GM18502 (cell line): ENCODE data around the gene CINP.
"Not testable (repeated sequence)": the region's sequence is repeated elsewhere in the genome, so short reads cannot be mapped to it uniquely, and the experiment has no call there.

Source experiments
- ATAC-seq: cut with Tn5 transposase; IDR thresholded peaks from one replicate; pipeline ENCODE4 v1.9.1; 2021; ENCODE audit warnings: mild to moderate bottlenecking; ENCODE audit not compliant: unreplicated experiment, poor library complexity

Gene CINP

DNA sequence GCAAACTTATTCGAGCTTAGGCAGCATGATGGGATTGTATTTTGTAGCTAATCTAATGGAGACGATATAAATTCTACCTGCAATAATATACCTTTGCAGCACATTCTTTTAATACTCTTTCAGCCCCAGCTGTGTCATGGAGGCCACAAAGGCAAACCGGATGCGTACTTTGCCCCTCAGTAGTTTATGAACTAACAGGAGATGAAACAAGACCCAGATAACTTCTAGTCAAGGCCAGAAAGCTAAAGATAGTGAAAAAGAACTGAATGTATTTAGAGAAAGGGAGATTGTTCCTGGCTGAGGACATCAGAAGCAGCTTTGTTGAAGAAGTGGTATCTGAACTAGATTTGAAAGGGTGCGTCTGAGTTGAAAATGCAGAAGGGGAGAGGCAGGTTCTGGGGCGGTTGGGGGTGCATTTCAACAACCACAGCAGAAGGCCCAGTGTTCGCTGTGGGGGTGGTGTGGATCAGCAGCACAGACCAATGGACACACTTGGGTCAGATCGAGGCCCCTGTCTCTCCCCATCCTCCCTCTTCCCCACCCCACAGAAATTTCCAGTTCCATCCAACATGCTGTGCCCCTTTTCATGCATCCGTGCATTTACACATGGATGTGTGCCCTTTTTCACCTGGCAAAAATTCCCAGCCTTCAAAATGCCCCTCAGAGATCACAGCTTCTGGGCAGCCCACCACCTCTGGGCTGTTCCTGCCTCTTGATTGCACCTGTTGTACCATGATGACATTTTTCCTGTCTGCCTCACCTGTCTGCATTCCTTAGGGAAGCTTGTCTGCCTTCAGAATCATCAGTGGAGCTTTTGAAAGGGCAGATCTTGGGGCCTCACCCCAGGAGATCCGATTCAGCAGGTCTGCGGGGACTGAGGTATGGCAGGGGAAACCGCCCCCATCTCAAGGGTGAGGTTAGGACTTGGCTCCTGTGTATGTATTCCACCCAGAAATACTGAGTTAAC, 41.0 kb downstream of the CINP start:
- no peak for ATAC-seq

DNA sequence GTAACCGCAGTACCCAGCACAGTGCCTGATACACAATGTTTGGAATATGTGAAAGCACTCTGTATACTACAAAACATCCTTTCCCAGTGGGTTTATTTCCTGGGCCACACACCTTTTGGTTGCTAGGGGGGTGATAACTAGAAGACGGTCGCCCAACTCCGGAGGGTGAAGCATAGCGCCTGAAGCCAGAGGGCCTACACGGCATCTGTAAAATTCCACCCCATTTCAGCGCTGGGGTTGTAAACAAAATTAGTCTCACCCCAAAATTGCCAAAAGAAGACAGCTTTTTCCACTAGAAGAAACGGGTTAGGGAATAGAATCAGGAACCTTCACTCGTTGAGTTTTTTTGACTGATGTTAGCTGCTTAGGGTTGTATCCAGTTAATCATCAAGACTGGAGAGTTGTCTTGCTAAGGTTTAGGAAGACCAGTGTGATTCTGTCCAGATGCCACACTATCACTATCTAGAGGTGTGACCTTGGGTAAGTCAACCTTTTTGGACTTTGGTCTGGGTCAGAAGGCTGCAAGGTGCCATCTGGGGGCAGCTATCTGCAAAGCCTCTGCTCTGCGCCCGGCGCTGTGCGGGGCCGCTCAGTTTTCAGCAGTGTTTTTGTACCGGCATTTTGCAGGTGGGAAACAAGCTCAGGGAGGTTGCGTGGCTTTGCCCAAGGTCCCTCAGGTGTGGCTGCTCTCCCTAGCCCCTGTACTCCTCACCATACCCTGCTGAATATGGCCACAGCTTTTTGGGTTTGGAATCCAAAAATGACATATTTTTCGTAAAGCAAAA, 41.8 kb downstream of the CINP start:
- no peak for ATAC-seq

DNA sequence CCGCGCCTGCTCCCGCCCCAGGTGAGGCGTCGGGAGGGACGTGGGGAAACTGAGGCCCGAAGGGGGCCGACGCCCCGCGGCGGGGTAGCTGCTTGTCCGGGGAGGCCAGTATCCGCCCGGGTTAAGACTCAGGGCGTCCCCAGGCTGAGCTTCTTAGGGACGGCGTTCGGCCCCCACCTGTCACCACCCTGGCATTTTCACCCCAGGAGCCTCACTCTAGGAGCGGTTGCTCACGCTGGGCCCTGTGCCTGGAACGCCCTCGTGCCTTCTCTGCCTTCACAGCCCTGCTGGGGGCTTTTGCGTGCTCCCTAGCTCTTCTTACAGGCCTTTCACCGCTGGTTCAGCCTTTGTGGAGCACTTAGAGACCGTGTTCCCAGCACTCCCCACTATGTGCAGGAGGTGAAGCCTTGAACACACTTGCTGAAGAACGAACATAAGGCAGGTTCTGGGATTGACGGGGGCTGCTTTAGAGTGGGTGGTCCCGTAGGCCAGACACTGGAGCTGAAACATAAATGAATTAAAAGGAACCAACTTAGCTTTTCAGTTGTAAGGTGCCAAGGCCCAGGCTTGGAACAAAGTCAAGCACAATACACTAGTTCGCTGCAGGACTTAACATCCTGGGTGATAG, 42.5 kb downstream of the CINP start:
- peak; percentile 35 for ATAC-seq

DNA sequence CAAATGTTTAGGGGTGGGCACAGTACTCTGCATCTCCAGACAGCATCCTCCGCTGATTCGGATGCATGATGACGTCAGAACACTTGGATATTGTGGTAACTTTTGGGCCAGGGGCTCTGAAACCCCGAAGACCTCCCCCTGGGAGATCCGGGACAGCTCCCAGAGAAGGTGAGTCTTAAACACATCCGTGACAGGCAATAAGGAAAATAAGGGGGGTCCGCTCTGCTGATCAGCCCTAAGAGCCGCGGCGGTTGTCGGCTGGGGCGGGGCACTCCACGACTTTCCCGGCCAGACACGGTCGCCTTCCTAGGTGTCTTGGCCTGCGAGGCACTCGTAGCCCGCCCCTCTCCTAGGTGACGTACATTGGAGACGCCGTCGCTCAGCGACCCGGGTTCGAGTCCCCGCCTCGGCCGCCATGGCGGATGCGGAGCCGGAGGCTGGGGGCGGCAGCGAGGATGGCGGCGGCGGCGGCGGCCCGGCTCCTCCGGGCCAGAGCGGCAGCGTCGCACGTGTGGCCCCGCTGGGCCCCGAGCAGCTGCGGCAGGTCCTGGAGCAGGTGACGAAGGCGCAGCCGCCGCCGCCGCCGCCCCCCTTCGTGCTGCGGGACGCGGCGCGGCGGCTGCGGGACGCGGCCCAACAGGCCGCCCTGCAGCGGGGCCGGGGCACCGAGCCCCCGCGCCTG, 43.2 kb downstream of the CINP start, which contains the start of gene ZNF839:
ZNF839 (plus strand) TSS at position 396 of the 682 bp plus-strand sequence; CDS start at position 416, 20 bp downstream.
- peak; percentile 58 for ATAC-seq

DNA sequence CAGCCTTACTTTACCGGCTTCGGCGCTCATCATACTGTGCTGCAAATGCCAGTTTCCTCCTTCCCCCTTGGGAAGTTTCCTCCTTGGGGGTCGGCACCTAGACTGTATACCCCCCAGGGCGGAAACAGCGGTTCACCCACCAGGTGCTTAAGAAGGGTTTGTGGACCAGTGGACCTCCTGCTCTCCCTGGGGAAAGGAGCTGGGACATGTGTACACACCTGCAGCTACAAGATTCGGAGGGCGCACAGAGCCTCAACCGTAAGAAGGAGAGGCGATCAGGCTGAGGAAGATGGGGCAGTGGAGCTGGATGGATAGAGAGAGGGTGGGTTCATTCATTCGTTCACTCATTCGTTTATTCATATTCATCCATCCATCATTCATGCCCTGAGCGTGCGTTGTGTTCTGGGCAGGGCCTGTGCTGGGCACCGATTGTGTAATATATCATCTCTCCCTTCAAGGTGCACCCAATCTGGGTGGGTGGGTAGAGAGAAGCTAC, 43.9 kb downstream of the CINP start:
- no peak for ATAC-seq

DNA sequence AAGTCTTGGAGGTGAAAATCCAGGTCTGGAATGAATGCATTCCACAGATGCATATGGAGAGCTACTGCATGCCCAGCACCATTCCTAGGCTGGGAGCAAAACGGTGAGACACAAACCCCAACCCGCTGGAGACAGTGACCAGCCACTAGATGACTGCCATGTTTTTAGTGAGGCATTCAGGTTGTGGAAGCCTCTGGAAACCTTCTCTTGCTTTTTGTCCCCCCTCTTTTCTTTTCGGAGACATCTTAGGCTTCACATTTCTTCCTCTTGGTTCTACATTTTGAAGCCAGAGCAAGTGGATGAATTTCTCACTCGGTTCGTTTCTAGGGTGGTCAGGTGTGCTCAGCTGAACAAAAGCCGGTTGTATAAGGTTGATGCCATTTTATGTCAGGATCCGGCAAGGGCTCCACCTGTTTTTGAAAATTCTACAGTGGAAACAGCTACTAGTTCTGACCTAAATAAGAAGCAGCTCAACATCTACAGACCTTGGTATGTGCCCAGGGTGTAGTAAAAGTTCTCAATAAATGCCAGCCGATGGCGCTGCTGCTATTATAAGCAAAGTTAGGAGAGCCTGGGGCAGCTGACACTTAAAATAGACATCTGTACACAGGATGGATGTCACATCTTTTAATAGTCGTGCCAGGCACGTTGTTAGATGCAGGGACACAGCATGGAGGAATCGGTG, 45.0 kb downstream of the CINP start:
- ATAC-seq, result no peak

DNA sequence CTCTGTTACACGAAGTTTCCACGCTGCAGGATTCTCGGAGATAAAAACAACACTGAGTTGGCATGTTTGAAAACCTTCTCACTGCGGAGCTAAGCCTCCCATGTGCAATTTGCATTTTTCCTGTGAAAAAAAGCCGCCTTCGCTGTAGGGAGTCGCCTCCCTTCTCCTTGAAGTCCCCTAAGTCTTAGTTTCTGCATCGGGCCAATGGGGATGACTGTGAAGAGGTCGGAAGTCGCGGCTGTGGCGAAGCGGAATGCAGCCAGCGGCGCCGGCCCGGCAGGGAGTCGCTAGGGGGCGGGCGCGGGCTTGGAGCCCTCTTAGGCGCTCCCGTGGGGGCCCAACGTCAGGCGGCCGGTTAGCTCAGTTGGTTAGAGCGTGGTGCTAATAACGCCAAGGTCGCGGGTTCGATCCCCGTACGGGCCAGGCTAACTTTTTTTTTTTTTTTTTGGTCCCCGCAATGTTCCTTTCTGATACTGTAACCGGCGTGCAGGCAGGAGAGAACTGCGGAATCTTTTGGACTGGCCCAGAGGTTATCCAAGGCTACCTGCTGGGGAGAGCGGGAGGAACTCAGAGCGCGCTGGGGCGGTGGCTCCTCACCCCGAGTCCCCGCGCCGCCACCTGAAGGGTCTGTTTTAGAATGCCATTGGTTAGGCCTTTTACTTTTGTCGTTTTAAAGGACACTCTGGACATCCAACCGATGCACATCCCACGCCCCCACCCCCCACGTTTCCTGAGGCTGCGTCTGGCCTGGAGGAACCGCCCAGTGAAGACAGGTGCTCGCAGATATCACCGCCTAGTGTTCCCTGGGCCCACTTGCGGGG, 45.7 kb downstream of the CINP start:
- ATAC-seq, result peak; percentile 57

DNA sequence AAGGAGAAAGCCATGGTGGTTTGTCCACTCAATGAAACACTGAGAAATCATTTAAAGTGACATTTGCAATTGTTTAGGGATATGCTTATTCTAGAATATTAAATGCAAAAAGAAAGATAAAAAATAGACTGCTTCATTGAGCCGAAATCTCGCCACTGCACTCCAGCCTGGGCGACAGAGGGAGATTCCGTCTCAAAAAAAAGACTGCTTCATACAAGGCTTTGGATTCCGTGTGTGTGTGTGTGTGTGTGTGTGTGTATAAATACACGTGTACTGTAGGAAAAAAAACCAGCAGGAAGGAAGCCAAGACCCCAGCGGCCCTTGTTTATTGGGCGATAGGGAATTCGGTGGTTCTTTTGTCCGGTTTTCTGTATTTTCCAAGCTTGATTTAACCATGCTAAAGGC, 46.4 kb downstream of the CINP start:
- no peak for ATAC-seq

DNA sequence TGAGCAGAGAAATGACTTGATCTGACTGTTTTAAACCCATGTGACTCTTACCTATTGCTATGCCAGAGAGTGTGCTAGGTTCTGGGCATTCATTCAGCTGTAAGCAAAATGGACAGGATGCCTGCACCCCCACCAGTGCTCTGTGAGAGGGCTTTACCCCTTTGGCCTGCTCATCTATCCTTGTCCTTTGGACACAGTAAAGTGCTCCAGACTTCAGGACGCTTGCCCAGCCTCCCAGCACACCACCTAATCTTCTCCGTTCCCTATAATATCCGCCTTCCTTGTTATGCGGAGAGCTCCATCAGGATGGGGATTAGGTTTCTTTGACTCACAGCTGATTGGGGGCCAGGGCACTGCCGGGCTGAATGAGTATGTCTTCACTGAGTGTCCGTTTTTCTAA, 47.6 kb downstream of the CINP start:
- no peak for ATAC-seq

DNA sequence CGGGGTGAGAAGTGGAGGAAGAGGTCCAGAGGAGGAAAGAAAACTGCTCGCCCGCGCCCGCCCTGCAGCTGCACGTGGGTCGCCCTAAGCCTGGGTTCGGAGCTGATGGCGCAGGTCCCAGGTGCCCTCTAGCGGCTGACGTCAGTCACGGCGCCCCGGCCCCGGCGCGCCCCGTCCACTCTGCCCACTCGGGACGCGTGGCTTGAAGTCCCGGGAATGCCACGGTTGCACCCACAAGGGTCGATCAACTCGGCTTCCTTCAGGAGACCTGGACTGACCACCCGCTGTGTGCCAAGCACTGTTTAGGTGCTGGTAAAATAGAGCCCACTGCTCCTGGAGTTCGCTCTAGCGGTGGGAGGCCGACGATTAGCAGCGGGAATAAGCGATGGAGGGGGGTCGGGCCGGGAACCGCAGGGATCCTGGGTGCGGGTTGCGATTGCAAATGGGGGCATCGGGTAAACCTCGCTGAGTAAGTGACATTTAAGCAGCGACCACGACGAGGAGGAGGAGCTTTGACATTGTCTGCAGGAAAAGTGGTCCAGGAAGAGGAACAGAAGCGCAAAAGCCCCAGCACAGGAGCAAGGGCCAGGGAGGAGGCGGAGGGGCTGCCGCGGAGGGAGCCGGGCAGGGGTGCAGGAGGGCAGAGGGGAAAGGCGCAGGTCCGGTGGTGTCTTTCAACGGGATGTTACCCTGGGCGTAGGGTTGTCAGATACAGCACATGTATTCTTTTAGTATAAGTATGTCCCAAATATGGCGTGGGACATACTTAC, 48.3 kb downstream of the CINP start:
- ATAC-seq, result peak; percentile 67

DNA sequence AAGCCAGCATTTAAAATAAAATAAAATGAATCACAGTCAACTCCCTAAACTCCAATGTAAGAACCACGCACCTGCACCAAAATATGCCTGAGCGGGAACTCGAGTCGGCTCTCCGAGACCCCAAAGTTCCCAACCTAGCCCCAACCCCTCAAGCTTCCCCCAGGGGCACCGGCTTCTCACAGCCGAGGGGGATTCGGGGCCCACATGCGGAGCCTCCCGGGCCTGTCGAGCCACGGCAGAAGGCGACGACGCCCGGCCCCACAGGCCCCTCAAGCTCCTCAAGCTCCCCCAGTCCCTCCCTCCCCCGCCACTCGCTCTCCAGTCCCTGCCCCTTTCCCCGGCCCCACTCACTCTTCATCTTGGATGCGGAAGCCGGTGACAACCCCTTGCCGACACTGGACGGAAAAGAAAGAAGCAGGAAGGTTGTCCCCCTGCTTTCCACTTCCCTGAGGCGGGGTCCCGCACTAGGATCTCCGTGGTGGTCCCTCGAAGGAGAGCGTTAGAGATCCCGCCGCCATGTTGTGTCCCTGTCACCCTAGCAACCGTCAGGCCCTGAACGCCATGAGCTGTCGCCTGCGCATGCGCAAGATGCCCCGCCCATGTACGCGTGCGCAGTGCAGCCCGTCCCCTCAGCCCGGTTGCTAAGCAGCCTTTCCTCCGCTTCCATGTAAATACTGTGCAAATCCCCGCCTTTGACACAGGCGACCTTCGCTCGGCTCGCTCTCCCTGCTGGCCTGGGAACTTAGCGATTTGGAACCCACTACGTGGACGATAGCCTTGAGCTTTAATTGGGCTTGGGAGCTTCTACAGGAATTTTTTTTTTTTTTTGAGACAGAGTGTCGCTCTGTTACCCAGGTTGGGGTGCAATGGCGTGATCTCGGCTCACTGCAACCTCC, 57.8 kb downstream of the CINP start, which contains the start of gene MOK:
MOK (minus strand) TSS at position 554 of the 896 bp plus-strand sequence; CDS start at position 358, 196 bp downstream.
- ATAC-seq, result peak; percentile 95

DNA sequence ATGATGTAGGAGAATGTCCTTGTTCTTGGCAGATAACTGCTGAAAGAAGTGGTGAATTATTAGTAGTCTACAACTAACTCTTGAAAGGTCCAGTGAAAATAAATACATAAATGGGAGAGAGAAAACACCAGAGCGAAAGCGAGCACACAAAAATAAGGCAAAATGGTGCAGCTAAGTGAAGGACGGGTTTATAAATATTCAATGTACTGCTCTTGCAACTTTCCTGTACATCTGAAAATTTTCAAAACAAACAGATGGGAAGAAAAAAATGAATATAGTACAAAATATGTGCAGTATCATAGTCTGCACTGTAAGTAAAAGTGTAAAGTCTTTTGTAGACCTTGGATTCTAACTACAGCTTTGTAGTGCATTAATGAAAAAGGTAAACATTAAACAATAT, 59.0 kb downstream of the CINP start:
- no peak for ATAC-seq

DNA sequence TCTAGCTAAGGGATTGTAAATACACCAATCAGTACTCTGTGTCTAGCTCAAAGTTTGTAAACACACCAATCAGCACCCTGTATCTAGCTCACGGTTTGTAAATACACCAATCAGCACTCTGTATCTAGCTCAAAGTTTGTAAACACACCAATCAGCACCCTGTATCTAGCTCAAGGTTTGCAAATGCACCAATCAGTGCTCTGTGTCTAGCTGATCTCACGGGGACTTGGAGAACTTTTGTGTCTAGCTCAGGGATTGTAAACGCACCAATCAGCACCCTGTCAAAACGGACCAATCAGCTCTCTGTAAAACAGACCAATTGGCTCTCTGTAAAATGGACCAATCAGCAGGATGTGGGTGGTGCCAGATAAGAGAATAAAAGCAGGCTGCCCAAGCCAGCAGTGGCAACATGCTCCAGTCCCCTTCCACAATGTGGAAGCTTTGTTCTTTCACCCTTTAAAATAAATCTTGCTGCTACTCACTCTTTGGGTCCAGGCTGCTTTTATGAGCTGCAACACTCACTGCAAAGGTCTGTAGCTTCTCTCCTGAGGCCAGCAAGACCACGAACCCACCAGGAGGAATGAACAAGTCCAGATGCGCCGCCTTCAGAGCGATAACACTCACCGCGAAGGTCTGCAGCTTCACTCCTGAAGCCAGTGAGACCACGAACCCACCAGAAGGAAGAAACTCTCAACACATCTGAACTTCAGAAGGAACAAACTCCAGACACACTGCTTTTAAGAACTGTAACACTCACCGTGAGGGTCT, 64.2 kb downstream of the CINP start:
- not testable (repeated sequence) for ATAC-seq
